MM.1S (cell line): Measurements from ENCODE around the gene MISP3.

Source experiments
- DNase-seq: peaks from one replicate; pipeline ENCODE4 v3.0.0-alpha.2; 2015
- H2AFZ ChIP-seq: fragments of 300-600 bp; sonication (generic); 2 replicates; pipeline ENCODE4 v1.6.0; 2016; ENCODE audit warnings: antibody characterized with exemption, low read length
- H3F3A ChIP-seq: fragments of 300-600 bp; sonication (generic); 2 replicates; pipeline ENCODE4 v1.6.1; 2016; ENCODE audit warnings: mild to moderate bottlenecking, antibody characterized with exemption, low read length, moderate library complexity, mixed read lengths; ENCODE audit not compliant: insufficient read depth
- H3K27ac ChIP-seq: fragments of 300-600 bp; sonication (generic); 2 replicates; pipeline ENCODE4 v1.5.1; 2016; ENCODE audit warnings: mild to moderate bottlenecking, low read length
- H3K27me3 ChIP-seq: fragments of 300-600 bp; sonication (generic); replicated peaks from 2 replicates; pipeline ENCODE4 v1.6.0; 2016; ENCODE audit warnings: low read length; ENCODE audit not compliant: insufficient read depth
- H3K36me3 ChIP-seq: fragments of 300-600 bp; sonication (generic); replicated peaks from 2 replicates; pipeline ENCODE4 v1.6.1; 2016; ENCODE audit warnings: mild to moderate bottlenecking, low read length, mixed read lengths; ENCODE audit not compliant: insufficient read depth
- H3K4me1 ChIP-seq: fragments of 300-600 bp; sonication (generic); 2 replicates; pipeline ENCODE4 v1.6.1; 2016; ENCODE audit warnings: low read length, mixed read lengths
- H3K4me2 ChIP-seq: fragments of 300-600 bp; sonication (generic); 2 replicates; pipeline ENCODE4 v1.6.0; 2016; ENCODE audit warnings: low read depth, low read length
- H3K4me3 ChIP-seq: fragments of 300-600 bp; sonication (generic); 2 replicates; pipeline ENCODE4 v1.5.1; 2016; ENCODE audit warnings: low read length, mixed read lengths
- H3K79me2 ChIP-seq: fragments of 300-600 bp; sonication (generic); 2 replicates; pipeline ENCODE4 v1.6.1; 2016; ENCODE audit warnings: mixed run types, low read length, mixed read lengths
- H3K9ac ChIP-seq: fragments of 300-600 bp; sonication (generic); 2 replicates; pipeline ENCODE4 v1.6.1; 2016; ENCODE audit warnings: low read length, mixed read lengths
- H3K9me2 ChIP-seq: fragments of 300-600 bp; sonication (generic); replicated peaks from 2 replicates; pipeline ENCODE4 v1.6.1; 2016; ENCODE audit warnings: mild to moderate bottlenecking, low read length, mixed read lengths; ENCODE audit not compliant: insufficient read depth
- H3K9me3 ChIP-seq: fragments of 300-600 bp; sonication (generic); replicated peaks from 2 replicates; pipeline ENCODE4 v1.6.1; 2016; ENCODE audit warnings: mild to moderate bottlenecking, low read length, mixed read lengths; ENCODE audit not compliant: insufficient read depth
- H4K20me1 ChIP-seq: fragments of 300-600 bp; sonication (generic); 2 replicates; pipeline ENCODE4 v1.6.1; 2016; ENCODE audit warnings: mild to moderate bottlenecking, low read length, moderate library complexity, mixed read lengths; ENCODE audit not compliant: insufficient read depth
- EZH2 ChIP-seq: fragments of 300-600 bp; sonication (generic); optimal IDR thresholded peaks from 2 replicates; pipeline ENCODE3; 2017; ENCODE audit warnings: low read depth, mild to moderate bottlenecking, antibody characterized with exemption, low read length, mixed read lengths
- EZH2phosphoT487 ChIP-seq: fragments of 300-600 bp; sonication (generic); IDR thresholded peaks from 2 replicates; pipeline ENCODE4 v1.6.1; 2018; ENCODE audit warnings: antibody characterized with exemption, low read length
- TF ChIP-seq, protein P1 (sequence below): fragments of 300-600 bp; sonication (generic); IDR thresholded peaks from 2 replicates; pipeline ENCODE4 v1.5.1; 2016; ENCODE audit warnings: antibody characterized with exemption, low read length, mixed read lengths

MISP3 gene

DNA sequence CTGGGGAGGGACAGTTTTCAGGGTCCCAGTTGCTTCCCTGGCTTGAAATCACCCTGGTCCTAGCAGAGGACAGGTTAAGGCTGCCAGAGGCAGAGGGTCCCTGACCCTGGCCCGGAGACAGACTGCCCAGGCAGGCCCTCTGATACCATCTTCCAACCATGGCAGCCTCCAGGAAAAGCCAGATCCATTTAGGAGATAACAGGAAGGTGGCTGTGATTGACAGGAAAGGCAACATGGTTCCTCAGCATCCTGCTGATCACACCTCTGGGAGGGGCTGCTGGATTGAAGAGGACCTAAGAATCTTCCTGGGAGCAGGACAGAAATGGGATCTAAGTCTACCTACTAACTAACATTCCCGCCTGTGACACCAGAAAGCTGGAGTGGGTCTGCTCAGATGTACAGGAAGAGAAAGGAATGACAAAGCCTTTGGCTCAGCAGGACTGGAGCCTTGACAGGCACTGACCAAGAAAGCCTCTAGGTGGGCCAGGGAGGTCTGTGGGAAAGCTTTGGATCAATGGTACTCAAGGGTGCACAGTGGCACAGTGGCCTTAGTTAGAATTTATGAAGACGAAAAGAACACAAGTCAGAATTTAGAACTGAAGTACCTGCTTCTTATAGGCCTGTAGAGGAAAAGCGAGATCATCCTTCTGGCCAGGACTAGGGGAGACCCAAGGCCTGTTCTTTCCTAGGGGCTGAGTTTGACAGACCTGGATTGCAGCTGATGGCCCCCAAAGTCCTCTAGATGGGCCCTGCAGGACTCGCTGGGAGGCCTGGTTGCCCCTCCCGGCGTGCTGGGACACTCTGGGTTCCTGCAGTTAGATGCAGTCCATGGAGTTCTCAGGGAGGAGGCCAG is 47.3 kb downstream of the MISP3 start:
- Histone ChIP-seq H3K9me3 (no peaks in the 10 kb centered on the region), H3K4me1 (peaks cover 14% of the 10 kb centered on the region), H3F3A (peaks cover 24% of the 10 kb centered on the region), H4K20me1 (no peaks in the 10 kb centered on the region), H3K4me3 (no peak overlapping the region), H3K27me3 (no peaks in the 10 kb centered on the region), H3K9ac (no peak overlapping the region), H2AFZ (no peak overlapping the region), H3K36me3 (no peaks in the 10 kb centered on the region), H3K4me2 (no peak overlapping the region), H3K79me2 (peaks cover 23% of the 10 kb centered on the region), H3K9me2 (no peaks in the 10 kb centered on the region), H3K27ac (no peak overlapping the region; the same call in 1 of the 2 replicates)
- TF ChIP-seq EZH2: no peak
- TF ChIP-seq, protein P1, sequence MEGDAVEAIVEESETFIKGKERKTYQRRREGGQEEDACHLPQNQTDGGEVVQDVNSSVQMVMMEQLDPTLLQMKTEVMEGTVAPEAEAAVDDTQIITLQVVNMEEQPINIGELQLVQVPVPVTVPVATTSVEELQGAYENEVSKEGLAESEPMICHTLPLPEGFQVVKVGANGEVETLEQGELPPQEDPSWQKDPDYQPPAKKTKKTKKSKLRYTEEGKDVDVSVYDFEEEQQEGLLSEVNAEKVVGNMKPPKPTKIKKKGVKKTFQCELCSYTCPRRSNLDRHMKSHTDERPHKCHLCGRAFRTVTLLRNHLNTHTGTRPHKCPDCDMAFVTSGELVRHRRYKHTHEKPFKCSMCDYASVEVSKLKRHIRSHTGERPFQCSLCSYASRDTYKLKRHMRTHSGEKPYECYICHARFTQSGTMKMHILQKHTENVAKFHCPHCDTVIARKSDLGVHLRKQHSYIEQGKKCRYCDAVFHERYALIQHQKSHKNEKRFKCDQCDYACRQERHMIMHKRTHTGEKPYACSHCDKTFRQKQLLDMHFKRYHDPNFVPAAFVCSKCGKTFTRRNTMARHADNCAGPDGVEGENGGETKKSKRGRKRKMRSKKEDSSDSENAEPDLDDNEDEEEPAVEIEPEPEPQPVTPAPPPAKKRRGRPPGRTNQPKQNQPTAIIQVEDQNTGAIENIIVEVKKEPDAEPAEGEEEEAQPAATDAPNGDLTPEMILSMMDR: no peak
- no peak for TF ChIP-seq EZH2phosphoT487
- DNase-seq: no peak

DNA sequence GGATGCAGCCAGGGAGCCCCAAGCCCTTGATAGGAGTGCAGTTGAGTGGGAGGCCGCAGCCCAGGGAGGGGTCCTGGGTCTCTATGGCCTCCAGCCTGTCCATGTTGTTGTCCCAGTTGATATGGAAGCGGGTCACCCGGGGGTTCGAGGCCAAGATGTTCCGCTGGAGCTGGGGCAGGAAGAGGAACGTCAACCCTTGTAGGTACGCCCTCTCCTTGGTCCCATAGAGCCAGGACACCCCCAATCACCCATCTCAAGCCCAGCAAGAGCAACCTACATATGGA is 47.9 kb downstream of the MISP3 start:
- H3F3A ChIP-seq: peaks cover 22% of the 10 kb centered on the region
- H3K4me2 ChIP-seq: no peak overlapping the region
- no peaks in the 10 kb centered on the region for H3K36me3 ChIP-seq
- H4K20me1 ChIP-seq: no peaks in the 10 kb centered on the region
- peaks cover 19% of the 10 kb centered on the region for H3K79me2 ChIP-seq
- no peak overlapping the region for H3K9ac ChIP-seq
- H3K27me3 ChIP-seq: no peaks in the 10 kb centered on the region
- TF ChIP-seq, protein P1: no peak
- TF ChIP-seq EZH2: no peak
- TF ChIP-seq EZH2phosphoT487: no peak
- H3K4me3 ChIP-seq: no peak overlapping the region
- H2AFZ ChIP-seq: no peak overlapping the region
- no peaks in the 10 kb centered on the region for H3K9me2 ChIP-seq
- H3K9me3 ChIP-seq: no peaks in the 10 kb centered on the region
- no peak for DNase-seq
- no peak overlapping the region for H3K27ac ChIP-seq
- H3K4me1 ChIP-seq: peaks cover 14% of the 10 kb centered on the region

DNA sequence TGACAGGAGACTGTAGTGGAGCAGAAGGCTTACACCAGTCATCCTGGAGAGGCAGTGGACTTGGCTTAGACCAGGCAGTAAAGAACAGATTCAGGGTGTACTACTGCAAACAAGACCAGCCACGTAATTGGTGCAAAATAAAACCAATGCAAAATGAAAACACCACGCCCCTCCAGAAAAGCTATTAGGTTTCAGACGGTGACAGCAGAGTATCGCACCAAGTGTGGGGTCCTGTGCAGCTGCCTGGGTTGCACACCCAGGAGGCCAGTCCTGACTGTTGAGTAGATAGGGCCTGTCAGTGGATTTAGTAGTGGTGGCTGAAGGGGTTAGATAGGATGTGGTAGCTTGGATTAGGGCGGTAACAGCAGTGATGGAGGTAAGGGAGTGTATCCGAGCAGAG is 50.3 kb downstream of the MISP3 start:
- TF ChIP-seq, protein P1: no peak
- no peak for TF ChIP-seq EZH2
- no peak for TF ChIP-seq EZH2phosphoT487
- Histone ChIP-seq H3K79me2 (peaks cover 7% of the 10 kb centered on the region), H3K9ac (no peak overlapping the region), H3K27ac (no peak overlapping the region), H3K27me3 (no peaks in the 10 kb centered on the region), H3K4me3 (no peak overlapping the region), H3K9me2 (no peaks in the 10 kb centered on the region), H3F3A (peaks cover 23% of the 10 kb centered on the region), H4K20me1 (no peaks in the 10 kb centered on the region), H3K36me3 (no peaks in the 10 kb centered on the region), H2AFZ (no peak overlapping the region), H3K9me3 (no peaks in the 10 kb centered on the region), H3K4me2 (no peak overlapping the region), H3K4me1 (peaks cover 13% of the 10 kb centered on the region)
- DNase-seq: no peak
